NCI-H446 (cell line): ENCODE data around the gene YY2.
A peak's percentile ranks its signal among the peaks of the same experiment; 100 is the strongest.
"Not testable (repeated sequence)": the region's sequence is repeated elsewhere in the genome, so short reads cannot be mapped to it uniquely, and the experiment has no call there.

Source experiments
- DNase-seq, 2 experiments: peaks; one replicate each; lab custom pipeline; 2025; lab: John Stamatoyannopoulos, UW

Gene YY2

GRCh38 chrX:21855937-21856415, at the start of gene YY2:
YY2 (plus strand) TSS chrX:21855987; CDS start chrX:21856485, 498 bp downstream.
- no peak for DNase-seq

- DNase-seq, result no peak
Observed at GRCh38 chrX:21806691-21807090, 49.1 kb upstream of the YY2 start.

GRCh38 chrX:21811832-21812231, 44.0 kb upstream of the YY2 start:
- DNase-seq, result no peak

- DNase-seq, result no peak
Observed at GRCh38 chrX:21812628-21813027, 43.2 kb upstream of the YY2 start.

GRCh38 chrX:21813612-21814368, 42.0 kb upstream of the YY2 start:
- DNase-seq, result no peak

- peak in 1 of 2 experiments; percentile 77 for DNase-seq
Observed at GRCh38 chrX:21816136-21816535, 39.7 kb upstream of the YY2 start.

- not testable (repeated sequence) for DNase-seq
Observed at GRCh38 chrX:21820170-21820569, 35.6 kb upstream of the YY2 start.

GRCh38 chrX:21821875-21822274, 33.9 kb upstream of the YY2 start:
- DNase-seq, result no peak

- DNase-seq, result no peak
Observed at GRCh38 chrX:21831496-21831895, 24.3 kb upstream of the YY2 start.

- no peak for DNase-seq
Observed at GRCh38 chrX:21837056-21837455, 18.7 kb upstream of the YY2 start.

GRCh38 chrX:21838937-21839333, 16.9 kb upstream of the YY2 start:
- DNase-seq, result peak in 1 of 2 experiments; percentile 45

- DNase-seq, result peak; percentile 69 to 92
Observed at GRCh38 chrX:21839334-21840192, 16.2 kb upstream of the YY2 start, which contains the start of gene MBTPS2. MBTPS2 (plus strand) TSS chrX:21839617; CDS start chrX:21839735, 118 bp downstream.

GRCh38 chrX:21840193-21840545, 15.6 kb upstream of the YY2 start:
- no peak for DNase-seq

- no peak for DNase-seq
Observed at GRCh38 chrX:21843179-21843578, 12.6 kb upstream of the YY2 start.

GRCh38 chrX:21845096-21845495, 10.7 kb upstream of the YY2 start:
- no peak for DNase-seq

- DNase-seq, result peak; percentile 15 to 79
Observed at GRCh38 chrX:21847342-21847741, 8.4 kb upstream of the YY2 start.

- DNase-seq, result no peak
Observed at GRCh38 chrX:21853578-21853977, 2.2 kb upstream of the YY2 start.

- DNase-seq, result no peak
Observed at GRCh38 chrX:21856504-21856903, 717 bp downstream of the YY2 start.

GRCh38 chrX:21863241-21863640, 7.5 kb downstream of the YY2 start:
- no peak for DNase-seq

- no peak for DNase-seq
Observed at GRCh38 chrX:21865436-21865835, 9.6 kb downstream of the YY2 start.

- peak in 1 of 2 experiments; percentile 0 for DNase-seq
Observed at GRCh38 chrX:21870494-21870893, 14.7 kb downstream of the YY2 start.

- no peak for DNase-seq
Observed at GRCh38 chrX:21873063-21873775, 17.4 kb downstream of the YY2 start.
